Fibroblast of mammary gland (primary cell): ENCODE data around the gene PPP1R37.

ENCODE experiments used
- DNase-seq: peaks from one replicate; pipeline ENCODE4 v3.0.0-alpha.2; 2010; ENCODE audit warnings: low read depth
- H3K4me3 ChIP-seq: 2 replicates; pipeline ENCODE4 v1.5.1; 2011; ENCODE audit warnings: low read depth, mild to moderate bottlenecking, low read length, moderate library complexity; ENCODE audit not compliant: control insufficient read depth
- CTCF ChIP-seq: conservative IDR thresholded peaks from 2 replicates; pipeline ENCODE4 v1.5.1; 2011; ENCODE audit warnings: low read depth, low read length, inconsistent platforms; ENCODE audit not compliant: control insufficient read depth, insufficient read depth

The PPP1R37 gene

DNA sequence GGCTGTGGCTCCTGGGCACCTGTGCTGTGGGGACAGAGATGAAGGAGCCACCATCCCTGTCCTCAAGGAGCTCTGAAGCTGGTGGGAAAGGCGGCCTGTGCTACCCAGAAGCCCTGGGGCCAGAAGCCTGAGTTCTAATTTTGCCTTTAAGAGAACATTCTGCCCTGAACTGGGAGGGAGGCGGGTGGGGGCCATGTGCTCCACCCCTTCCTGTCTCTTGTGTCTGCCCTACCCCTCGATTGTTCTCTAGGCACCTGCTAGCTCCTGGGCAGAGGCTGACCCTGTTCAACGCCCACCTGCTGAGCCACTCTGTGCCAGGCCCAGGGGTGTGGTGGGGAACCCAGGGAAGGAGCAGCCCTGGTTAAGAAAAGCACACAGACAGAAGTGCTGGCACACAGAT, 79.2 kb downstream of the PPP1R37 start:
- no peak overlapping the region for H3K4me3 ChIP-seq
- TF ChIP-seq CTCF = no peak
- no peak for DNase-seq

- H3K4me3 ChIP-seq = no peak overlapping the region
- no peak for TF ChIP-seq CTCF
- DNase-seq = no peak
Measured at GRCh38 chr19:45172611-45173208, 79.7 kb downstream of the PPP1R37 start.

- no peak overlapping the region for H3K4me3 ChIP-seq
- DNase-seq = peak; percentile 74
Measured at GRCh38 chr19:45173816-45174215, 80.8 kb downstream of the PPP1R37 start.

DNA sequence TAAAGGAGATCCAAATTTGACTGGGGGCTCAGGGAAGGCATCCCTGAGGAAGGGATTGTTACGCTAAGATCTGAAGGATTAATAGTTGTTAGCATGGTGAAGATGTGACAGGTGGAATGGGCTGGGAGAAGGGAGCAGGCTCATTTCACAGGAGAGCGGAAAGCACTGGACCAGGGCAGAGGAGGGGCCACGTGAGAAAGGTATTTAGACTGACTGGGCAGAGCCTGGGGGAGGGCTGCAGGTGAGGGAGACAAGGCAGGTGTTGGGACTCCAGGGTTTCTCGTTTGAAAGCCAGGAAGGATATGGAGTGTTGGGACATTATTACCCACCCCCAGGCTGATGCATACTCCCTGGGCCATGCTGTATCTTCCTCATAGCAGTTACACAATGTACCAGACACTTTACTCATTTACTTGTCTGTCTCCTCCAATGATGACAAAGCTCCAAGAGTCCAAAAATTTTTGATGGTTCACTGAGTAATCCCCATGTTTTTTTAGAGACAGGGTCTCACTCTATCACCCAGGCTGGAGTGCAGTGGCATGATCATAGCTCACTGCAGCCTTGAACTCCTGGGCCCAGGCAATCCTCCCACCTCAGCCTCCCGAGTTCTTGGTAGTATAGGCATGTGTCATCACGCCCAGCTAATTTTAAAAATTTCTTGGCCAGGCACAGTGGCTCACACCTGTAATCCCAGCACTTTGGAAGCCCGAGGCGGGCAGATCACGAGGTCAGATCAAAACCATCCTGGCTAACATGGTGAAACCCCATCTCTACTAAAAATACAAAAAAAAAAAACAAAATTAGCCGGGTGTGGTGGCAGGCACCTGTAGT, 82.8 kb downstream of the PPP1R37 start:
- peak; percentile 61 for DNase-seq
- TF ChIP-seq CTCF = no peak
- no peak overlapping the region for H3K4me3 ChIP-seq

More at GRCh38 chr19:45173816-45174215, 80.8 kb downstream of the PPP1R37 start:
- TF ChIP-seq CTCF = no peak

DNA sequence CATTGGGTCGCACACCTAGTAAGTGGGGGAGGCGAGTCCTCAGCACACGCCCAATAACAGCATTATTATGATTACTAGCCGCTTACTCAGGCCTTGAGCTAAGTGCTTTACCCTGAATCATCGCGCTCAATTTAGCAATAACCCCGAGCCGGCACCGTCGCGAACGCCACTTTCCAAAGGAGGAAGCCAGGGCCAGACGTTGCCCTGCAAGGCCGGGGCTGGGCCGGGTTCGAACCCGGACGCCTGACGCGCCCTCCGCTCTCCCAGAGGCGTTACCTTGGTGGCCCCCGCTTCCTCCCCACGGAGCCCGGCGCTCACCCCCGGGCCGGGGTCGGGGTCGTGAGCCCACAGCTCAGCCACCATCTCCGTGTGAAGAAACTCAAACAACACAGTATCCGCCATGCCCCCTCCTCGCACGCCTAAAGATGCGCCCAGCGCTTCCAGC, 84.9 kb downstream of the PPP1R37 start, which contains the start of gene TRAPPC6A:
TSS of gene TRAPPC6A (minus strand) at position 421 of the 445 bp plus-strand sequence. CDS start at position 402, 19 bp downstream.
- peak within 1 kb of the TSS; percentile 96 for H3K4me3 ChIP-seq
- peak; percentile 83 for DNase-seq

More for the DNA sequence above, 84.9 kb downstream of the PPP1R37 start, which contains the start of gene TRAPPC6A:
- TF ChIP-seq CTCF = no peak
